SW480 (cell line): ENCODE results near the gene RPLP1.
A peak's percentile ranks its signal among the peaks of the same experiment; 100 is the strongest.

Experiments
- DNase-seq: peaks from one replicate; pipeline ENCODE4 v3.0.0-alpha.2; 2016; ENCODE audit warnings: low spot score

RPLP1 gene

DNA sequence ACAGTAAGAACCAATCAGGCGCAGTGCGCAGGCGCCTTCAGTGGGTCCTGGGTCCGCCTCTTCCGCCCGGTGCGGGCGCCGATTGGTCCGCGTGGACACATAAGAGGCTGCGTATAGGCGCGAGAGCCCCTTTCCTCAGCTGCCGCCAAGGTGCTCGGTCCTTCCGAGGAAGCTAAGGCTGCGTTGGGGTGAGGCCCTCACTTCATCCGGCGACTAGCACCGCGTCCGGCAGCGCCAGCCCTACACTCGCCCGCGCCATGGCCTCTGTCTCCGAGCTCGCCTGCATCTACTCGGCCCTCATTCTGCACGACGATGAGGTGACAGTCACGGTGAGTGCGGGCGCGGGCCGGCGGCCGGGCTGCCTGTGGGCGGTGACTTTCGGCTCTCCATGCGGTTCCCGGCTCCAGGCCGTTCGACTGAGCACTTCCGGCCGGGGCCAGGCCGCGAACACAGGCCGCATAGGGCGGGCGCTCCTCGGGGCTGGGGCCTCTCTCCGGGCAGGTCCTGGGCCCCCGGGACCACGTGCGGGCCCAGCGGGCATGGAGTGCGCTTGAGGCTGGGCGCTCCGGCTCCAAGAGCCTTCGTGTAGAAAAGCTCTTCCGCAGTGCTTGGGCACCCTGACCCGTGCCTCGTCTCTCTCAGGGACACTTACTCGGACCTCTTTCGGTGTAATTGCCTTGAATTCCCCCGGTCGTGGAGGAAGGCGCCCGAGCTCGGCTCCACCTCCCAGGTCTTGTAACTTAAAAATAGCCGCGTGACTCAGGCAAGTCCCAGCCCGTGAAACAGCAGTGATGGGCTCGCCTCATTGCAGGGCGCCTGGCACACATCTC is at the start of gene RPLP1:
Gene RPLP1, plus strand, starts transcription at position 127 of the 830 bp plus-strand sequence. Its CDS starts 131 bp downstream, at position 258.
- DNase-seq, result peak; percentile 90

DNA sequence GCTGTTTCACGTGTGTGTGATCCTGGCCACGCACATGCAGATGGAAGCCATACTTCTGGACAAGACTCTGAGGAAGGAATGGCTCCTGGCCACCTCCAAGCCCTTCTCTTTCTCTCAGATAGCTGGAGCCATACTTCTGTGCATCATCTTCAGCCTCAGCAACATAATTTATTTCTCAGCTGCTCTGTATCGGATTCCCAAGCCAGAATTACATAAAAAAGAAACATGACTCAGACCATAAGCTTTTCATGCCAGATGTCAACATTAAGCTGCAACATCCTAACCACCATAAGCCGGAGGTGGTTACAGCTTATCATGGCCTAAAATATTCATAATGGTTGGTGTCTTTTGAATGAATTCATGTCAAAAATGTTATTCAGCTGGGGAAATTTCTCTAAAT is 49.0 kb upstream of the RPLP1 start:
- no peak for DNase-seq

DNA sequence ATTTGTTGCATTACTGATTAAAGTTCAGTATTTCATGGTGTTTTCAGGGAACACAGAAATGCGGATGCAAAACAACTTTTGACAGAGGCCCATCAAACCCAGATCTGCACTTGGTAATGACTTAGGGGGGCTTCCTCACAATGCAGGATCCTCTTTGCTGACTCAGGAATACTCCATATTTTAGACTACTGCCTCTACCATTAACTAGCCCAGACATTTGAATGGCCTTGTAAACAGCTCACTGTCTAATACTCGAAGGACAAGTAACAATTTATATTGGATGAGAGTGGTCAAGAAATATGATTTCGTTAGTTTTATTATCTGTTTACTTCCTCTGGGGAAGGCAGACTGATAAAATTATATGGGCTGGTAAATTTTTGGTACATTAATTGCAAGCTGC is 47.5 kb upstream of the RPLP1 start:
- no peak for DNase-seq

DNA sequence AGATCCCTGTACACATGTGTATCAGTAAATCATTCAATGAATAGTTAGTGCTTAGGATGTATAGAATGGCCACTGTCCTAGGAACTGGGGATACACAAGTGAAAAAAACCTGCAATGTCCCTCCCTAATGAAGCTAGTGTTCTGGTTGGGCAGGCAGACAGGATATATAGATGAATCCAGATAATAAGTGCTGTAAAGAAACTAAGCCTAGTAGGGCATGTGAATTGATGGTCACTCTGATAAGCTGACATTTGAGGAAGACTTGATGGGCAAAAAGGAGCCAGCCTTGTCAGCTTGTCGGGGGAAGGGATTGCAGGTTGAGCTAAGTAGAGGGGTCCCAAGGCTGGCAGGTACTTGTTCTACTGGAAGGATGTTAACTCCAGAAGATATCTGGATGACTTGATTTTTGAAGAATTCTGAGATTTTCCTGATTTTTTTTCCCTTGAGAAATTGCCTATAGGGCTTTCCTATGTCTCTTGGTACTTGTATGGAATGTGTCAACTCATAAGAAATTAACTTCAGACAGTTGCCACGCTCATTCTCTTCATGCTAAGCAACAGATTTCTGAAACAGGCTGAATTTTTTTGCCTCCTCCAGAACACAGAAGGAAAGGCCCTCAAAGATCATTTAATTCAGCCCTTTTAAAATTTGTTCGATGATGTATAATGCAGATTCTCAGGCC is 44.8 kb upstream of the RPLP1 start:
- no peak for DNase-seq

DNA sequence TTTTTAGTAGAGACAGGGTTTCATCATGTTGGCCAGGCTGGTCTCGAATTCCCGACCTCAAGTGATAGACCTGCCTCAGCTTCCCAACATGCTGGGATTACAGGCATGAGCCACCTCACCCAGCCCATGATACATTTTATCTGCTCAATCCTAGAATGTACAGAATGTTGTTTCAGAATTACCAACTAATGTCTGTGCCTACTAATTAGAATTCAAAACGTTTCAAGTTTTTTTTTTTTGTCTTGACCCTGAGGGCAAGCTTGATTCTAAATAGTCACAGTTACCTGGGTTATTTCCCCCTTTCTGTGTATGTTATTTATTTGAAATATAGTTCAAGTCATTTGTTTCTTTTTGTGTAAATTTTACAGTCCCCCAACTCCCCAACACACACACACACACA is 43.8 kb upstream of the RPLP1 start:
- no peak for DNase-seq

DNA sequence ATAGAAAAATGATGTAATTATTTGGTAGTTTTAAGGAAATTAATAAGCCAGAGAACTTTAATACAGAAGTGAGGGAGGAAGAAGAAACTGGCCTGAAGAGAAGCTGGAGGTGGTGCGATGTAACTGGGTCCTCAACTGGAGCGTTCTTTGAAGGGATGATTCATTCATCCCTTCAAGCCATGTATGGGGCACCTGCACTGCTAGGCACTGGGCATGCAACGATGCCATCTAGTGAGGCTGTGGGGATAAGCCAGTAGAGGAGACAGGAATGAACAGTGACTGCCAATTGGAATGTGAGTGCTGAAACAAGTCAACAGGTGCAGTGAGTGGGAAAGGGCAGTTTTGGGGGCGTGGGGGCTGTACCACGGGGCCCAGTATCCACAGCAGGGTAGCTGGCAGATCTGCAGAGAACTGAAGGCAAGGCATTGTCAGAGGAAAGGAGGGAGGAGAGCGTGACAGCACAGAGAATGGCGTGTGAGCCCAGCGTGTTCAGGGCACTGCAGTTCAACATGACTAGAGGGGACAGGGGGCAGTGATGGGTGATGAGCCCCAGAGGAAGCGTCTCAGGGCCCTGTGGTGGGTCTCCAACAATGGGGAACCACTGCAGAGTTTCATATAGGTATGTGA is 42.3 kb upstream of the RPLP1 start:
- DNase-seq, result peak; percentile 82

DNA sequence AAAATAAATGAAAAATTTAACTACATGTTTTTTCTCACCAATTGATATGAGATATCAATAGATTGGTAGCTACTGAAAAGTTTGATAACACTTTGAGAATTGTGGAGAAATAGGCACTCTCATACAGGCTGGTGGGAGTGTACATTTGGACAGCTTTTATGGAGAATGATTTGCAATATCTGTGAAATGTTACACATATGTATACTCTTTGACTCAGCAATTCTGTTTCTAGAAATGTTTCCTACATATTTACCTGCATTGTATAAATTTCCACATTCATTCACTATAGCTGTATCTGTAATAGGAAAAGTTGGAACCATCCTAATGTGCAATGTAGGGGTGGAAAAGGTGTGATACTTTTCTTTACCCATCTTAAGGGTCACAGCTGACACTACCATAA is 40.3 kb upstream of the RPLP1 start:
- no peak for DNase-seq

DNA sequence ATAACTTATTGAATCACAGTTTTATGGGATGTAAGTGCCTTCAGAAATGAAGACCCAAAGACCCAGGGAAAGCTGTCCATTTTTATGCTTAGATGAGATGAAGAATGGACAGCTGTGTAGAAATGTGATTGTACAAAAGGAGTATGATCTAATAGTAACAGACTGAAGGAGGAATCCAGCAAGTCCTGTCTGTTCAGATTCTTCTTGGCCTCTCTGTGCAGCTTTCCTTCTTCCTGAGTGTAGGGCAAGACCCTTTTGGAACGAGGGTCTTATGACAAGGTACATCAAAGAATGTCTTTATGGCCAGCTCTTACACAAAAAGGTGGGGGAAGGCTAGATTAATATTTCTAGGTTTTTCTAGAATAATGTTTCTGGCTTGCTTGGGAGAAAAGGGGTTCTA is 39.9 kb upstream of the RPLP1 start:
- DNase-seq, result no peak

DNA sequence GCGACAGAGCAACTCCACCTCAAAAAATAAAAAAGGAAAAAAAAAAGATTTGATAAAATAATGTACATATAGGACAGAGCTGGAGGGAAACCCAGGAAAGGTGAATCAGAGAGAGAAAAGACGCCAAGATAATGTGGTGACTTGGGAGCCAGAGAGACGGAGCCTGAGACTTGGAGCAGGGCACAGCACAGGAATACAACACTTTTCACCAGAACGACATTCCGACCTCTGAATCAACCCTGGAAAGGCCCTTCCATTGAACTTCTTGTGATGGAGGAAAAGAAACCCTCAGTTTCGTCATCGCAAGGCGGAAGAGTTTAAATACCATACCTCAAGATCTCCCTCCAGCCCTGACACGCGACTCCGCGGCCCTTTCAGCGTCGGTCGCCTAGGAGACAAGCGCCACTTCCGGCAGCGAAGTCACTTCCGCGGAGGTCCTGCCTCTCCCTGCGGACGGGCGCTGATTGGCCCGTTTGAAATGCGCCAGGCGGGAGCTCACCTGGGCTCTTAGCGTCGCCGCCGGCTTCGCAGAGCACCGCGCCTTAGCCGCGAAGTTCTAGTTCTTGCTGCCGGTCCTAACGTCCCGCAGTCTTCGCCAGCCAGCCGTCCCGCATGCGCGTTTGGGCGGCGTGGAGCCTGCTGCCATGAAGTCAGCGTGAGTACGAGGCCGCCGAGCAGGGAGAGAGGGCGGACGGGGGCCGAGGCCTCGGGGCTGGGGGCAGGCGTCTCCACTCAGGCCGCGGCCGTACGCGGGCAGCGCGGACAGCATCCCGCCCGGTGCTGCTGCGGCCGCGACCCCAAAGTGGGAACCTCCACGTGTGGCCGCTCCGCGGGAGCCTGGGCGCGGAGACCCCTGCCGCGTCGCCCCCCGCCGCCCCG is 38.6 kb upstream of the RPLP1 start, which contains the start of gene KIF23:
Gene KIF23, plus strand, starts transcription at position 528 of the 879 bp plus-strand sequence. Its CDS starts 117 bp downstream, at position 645.
- DNase-seq, result peak; percentile 93

DNA sequence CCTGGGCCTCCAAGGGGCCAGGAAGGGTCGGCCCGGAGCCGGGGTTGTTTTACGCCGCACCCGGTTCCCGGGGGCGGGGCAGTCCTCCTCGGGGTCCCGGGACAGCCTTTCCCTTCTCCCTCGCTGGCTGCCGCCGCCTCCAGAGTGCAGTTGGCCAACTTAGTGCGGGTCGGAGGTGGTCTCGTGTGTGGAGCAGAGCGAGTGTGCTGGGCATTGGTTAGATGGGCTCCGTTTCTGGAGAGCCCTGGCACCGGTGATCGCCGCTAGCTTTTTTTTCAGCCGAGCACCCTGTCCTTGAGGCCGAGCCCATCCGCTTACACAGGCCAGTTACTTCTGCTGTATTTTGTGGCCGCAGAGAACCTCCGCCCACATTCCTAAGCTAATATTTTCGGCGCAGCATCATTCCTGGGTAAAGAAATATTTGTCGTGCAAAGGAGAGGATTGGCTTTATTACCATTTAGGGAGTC is 37.9 kb upstream of the RPLP1 start:
- peak; percentile 88 for DNase-seq

DNA sequence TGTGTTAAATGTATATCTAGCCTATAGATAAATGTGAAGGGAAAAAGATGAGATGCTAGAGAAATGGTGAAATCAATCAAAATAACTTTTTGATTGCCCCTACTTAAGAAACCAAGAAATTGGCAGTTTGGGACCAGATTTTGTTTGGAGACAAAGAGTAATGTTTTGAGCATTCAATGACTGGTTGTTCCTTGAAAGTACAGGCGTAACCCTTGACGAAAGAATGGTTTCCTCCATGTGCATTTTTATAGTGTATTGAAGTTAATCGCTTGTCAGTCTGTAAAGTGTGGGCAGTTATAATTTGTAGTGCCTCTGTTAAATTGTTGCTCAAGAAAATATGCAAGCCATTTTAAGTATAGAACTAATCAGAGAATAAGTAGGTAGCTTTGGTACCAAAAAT is 37.2 kb upstream of the RPLP1 start:
- DNase-seq, result no peak

DNA sequence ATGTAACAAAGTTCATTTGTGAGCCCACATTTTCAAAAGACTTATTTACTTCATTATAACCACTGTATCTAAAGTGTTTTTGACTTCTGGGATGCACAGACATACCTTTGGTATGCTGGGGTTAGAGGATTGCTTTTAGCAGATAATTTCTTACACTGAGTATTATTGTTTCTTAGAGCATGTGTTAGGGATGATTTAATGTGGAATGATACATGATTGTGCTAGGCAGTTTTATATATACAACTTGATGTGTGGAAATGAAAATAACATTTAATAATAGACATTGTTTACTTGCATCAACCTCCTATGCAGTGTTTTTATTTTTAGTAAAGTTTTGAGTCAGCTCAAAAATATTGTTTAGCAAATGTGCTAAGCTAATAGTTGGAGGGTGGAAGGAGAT is 35.0 kb upstream of the RPLP1 start:
- DNase-seq, result no peak

DNA sequence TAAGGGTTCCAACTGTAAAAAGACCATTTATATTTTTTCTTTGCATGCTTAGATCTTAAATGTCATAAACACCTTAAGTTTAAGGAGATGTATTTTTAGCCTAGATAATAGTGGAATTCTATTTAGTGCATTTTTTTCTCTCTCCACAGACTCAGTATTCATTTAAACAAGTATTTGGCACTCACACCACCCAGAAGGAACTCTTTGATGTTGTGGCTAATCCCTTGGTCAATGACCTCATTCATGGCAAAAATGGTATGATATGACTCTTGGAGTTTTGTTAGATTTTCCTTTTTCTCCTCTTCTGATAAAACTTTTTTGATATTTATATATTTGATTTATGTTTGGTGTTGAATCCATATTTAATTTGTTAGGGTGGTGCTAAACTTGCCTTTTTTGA is 31.1 kb upstream of the RPLP1 start:
- no peak for DNase-seq

DNA sequence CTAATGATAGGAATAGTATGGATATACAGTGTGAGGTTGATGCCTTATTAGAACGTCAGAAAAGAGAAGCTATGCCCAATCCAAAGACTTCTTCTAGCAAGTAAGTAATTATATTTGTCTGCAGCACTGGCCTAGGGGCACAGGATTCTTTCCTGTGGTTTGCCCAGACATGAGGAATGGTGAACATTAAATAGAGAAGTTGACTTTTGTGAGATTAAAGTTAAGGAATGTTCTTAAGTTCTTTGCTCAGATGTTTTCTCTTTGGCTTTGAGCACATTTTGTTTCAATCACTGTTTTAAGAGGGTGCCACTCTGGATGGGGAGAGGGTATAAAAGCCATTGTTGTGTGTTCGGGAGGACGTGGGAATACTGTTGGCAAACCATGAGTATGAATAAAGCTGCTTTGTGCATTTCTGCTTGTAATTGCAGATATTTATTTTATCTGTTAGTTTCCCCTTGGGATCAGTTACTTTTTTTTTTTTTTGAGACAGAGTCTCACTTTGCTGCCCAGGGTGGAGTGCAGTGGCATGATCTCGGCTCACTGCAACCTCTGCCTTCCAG is 30.2 kb upstream of the RPLP1 start:
- no peak for DNase-seq

DNA sequence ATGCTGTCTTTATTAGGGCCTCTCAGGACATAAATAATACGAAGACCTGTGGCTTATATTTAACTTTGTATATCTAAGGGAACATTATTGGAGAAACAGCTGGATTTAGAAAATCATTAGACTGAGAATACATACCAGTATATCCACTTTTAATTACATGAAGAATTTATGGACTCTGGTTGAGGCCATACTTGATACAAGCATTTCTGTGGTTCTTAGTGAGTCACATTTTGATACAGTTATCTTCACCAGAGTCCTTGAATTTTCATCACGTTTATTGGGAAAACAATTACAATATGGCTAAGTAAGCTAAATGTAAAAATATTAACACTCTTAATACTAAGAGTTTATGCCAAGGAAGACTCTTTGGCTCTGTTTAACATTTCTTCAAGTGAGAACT is 28.6 kb upstream of the RPLP1 start:
- DNase-seq, result no peak

DNA sequence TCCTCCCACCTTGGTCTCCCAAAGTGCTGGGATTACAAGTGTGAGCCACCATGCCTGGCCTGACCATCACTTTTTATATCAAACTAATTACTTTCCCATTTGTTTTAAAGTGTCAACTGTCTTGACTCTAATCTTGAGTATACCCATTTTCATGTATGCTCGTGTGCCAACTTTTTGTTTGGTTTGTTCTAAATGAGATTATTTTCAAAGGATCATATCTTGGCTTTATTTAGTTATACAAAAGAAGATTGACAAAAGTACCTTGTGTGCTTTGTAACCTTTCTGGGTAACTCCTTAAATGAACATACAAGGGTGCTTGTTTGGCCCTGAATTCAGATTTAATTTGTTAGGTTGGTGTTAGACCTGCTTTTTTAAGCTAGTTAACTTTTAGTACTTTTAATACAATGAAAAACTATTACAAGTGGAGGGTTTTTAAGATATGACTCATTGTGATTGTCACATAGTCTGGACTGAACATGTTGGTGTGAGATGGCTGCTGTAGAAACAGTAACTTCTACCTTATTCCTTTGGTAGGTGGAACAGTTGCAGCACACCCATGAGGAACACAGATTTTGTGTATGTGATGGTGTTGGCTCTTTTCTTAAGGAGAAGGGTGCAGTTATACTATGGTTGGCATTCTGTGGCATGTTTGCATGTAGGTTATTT is 27.7 kb upstream of the RPLP1 start:
- DNase-seq, result no peak

DNA sequence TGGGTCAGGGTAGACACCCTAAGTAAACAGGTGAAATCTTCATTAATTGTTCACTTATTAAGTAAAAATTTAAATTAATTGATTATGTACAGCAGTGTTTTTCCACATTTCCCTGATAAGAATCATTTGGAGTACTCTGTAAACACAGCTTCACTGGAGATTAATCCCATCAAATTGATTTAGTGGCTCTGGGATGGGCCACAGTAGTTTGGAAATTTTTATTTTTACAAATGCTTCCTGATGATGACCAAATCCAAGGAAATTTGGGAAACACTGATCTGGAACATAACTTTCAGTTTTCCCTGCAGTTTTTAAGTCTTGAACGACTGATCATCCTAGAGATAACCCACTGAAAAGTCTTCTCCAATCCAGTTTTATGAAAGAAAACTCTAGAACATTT is 18.8 kb upstream of the RPLP1 start:
- no peak for DNase-seq

DNA sequence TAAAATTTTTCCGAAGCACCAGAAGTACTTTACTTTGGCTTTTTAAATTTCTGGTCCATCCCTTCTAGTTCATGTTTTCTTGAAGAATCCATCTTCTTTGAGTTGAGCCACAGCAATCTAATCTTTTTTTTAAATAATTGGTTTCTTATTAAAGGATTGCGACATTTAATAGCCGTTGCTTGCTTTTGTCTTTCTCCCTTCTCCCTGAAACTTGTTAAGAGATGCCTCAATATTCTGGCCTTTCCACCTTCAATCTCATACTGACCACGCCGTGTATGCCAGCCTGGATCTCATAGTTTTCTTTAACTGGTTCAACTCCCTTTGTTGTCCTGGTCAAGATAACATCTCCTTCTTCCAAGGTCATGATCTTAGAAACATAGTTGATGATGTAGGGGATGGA is 18.4 kb upstream of the RPLP1 start:
- DNase-seq, result no peak

DNA sequence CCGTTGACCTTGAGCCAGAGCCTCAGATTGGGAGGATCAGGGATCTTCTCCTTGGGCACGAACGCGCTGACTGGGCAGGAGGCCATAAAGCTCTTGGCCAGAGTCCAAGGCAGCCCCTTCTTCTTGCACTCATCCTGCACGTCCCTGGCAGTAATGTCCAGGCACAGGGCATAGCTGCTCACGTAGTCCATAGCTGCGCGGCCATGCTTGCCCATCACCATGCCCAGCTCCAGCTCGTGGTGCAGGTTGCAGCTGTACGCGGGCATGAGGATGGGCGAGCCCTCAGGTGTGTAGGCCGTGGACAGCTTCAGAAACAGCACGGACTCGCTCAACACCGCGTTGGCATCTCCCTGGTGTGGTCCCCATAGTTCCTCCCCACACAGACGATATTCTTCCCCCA is 17.9 kb upstream of the RPLP1 start:
- DNase-seq, result no peak

DNA sequence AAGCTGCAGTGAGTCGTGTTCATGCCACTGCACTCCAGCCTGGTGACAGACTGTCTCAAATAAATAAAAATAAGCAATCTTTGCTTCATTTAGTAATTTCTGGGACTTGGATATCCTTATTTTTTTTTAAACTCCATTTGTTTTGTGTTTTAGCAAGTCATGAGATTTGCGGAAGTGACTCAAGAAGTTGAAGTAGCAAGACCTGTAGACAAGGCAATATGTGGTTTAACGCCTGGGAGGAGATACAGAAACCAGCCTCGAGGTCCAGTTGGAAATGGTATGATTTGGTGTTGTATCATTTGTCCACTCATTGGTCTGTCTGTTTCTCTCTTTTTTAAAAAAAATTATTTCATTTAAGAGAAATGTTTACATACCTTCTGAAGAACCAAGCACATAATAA is 16.6 kb upstream of the RPLP1 start:
- no peak for DNase-seq

DNA sequence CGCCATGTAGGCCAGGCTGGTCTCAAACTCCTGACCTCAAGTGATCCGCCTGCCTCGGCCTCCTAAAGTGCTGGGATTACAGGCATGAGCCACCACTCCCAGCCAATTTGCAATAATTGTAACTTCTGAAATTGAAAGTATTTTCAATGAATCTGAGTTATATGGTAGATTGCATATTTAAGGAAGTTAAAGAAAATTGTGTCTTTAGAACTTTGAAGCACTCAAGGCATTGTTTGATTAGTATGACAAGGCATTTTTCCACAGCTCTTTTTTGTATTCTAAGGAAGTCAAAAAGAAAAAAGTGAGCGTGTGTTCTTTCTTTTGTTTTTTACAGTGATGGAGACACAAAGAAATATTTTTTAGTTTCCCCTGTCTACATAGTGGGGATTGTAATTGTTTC is 15.7 kb upstream of the RPLP1 start:
- DNase-seq, result no peak
